ENCODE measurements around the gene NEU3.
A peak's percentile ranks its signal among the peaks of the same experiment; 100 is the strongest.

Gene NEU3

GRCh38 chr11:75001686-75002085, 13.0 kb downstream of the NEU3 start:
- Histone ChIP-seq H3K4me1 (no peaks in the 10 kb centered on the region), H3K36me3 (ENCODE audit: control insufficient read depth, insufficient read depth, low read length) (no peaks in the 10 kb centered on the region), H3K9ac (no peak overlapping the region), H3K79me2 (no peaks in the 10 kb centered on the region), H2AFZ (no peak overlapping the region), H3K4me3 (ENCODE audit: low read depth, low read length) (no peak overlapping the region), H3K4me2 (ENCODE audit: low read length) (no peak overlapping the region), H3K27me3 (ENCODE audit: control insufficient read depth, insufficient read depth, low read length) (no peaks in the 10 kb centered on the region), H3K27ac (no peak overlapping the region), H3K9me3 (ENCODE audit: control insufficient read depth, low read length) (no peaks in the 10 kb centered on the region)
- no peak for TF ChIP-seq CTCF (IDR thresholded peaks at IDR 0.05)

DNA sequence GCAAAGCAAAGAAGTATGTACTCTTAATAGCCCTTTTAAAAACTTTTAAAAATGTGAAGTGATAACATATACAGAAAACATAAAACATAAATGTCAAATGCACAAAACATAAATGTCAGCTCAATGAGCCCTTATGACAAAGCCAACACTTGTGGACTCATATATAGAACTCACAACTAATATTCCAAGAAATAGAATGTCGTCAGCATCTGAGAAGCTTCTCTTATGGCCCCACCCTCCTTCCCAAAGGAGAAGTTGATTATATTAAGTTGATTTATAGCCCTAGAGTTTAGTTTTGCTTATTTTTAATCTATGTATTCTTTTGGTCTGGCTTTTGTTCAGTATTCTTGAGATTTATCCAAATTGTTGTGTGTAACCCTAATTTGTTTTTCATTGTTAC, 13.8 kb downstream of the NEU3 start:
- H3K9me3 ChIP-seq (ENCODE audit: control insufficient read depth, low read length) = no peaks in the 10 kb centered on the region
- no peak overlapping the region for H3K27ac ChIP-seq
- no peak overlapping the region for H2AFZ ChIP-seq
- H3K4me1 ChIP-seq = no peaks in the 10 kb centered on the region
- H3K79me2 ChIP-seq = no peaks in the 10 kb centered on the region
- H3K36me3 ChIP-seq (ENCODE audit: control insufficient read depth, insufficient read depth, low read length) = no peaks in the 10 kb centered on the region
- H3K4me2 ChIP-seq (ENCODE audit: low read length) = no peak overlapping the region
- TF ChIP-seq CTCF (IDR thresholded peaks at IDR 0.05) = no peak
- no peak overlapping the region for H3K9ac ChIP-seq
- no peak overlapping the region for H3K4me3 ChIP-seq (ENCODE audit: low read depth, low read length)
- no peaks in the 10 kb centered on the region for H3K27me3 ChIP-seq (ENCODE audit: control insufficient read depth, insufficient read depth, low read length)

DNA sequence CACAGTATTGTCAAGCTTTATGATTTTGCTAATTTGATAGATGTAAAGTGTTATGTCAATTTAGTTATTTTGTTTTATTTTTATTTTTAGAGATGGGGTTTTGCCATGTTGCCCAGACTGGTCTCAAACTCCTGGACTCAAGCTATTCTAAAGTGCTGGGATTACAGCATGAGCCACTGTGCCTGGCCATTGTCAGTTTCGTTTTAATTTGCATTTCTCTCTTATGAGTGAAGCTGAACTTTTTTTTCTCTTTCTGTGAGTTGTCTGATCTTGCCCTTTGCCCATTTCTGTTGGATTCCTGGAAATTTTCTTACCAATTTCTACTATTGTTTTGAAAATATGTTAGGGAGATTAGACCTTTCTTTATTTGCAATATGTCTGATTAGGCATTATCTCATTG, 15.5 kb downstream of the NEU3 start:
- Histone ChIP-seq H3K4me1 (no peaks in the 10 kb centered on the region), H3K9me3 (ENCODE audit: control insufficient read depth, low read length) (no peaks in the 10 kb centered on the region), H3K9ac (no peak overlapping the region), H3K4me3 (ENCODE audit: low read depth, low read length) (no peak overlapping the region), H2AFZ (no peak overlapping the region), H3K36me3 (ENCODE audit: control insufficient read depth, insufficient read depth, low read length) (no peaks in the 10 kb centered on the region), H3K4me2 (ENCODE audit: low read length) (no peak overlapping the region), H3K27ac (no peak overlapping the region), H3K27me3 (ENCODE audit: control insufficient read depth, insufficient read depth, low read length) (no peaks in the 10 kb centered on the region), H3K79me2 (no peaks in the 10 kb centered on the region)
- TF ChIP-seq CTCF (IDR thresholded peaks at IDR 0.05) = no peak

GRCh38 chr11:75011357-75011756, 22.6 kb downstream of the NEU3 start:
- H3K27me3 ChIP-seq (ENCODE audit: control insufficient read depth, insufficient read depth, low read length) = no peaks in the 10 kb centered on the region
- peaks cover 29% of the 10 kb centered on the region for H3K4me1 ChIP-seq
- H3K79me2 ChIP-seq = no peaks in the 10 kb centered on the region
- no peak for TF ChIP-seq CTCF (IDR thresholded peaks at IDR 0.05)
- no peak overlapping the region for H3K4me2 ChIP-seq (ENCODE audit: low read length)
- no peaks in the 10 kb centered on the region for H3K36me3 ChIP-seq (ENCODE audit: control insufficient read depth, insufficient read depth, low read length)
- H3K9me3 ChIP-seq (ENCODE audit: control insufficient read depth, low read length) = no peaks in the 10 kb centered on the region
- peak overlapping the region; percentile 70 for H3K27ac ChIP-seq
- no peak overlapping the region for H3K9ac ChIP-seq
- no peak overlapping the region for H2AFZ ChIP-seq
- H3K4me3 ChIP-seq (ENCODE audit: low read depth, low read length) = no peak overlapping the region

DNA sequence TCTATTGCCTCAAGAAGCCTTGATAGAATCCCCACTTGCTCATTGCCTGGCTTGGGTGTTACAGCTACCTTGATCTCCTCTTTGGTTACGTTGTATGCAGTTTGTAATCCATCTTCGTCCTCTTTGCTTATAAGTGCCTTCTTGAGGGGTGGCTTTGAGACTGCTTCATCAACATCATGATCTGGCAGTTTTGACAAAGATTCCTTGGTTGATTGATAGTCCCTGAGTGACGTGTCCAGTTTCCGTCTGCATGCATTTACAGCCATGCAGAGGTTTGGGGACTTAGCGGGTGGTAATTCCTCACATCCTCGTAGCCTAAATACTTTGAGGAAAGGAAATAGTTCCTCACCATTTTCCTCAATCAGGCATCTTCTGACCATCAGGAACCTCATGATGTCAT, 23.1 kb downstream of the NEU3 start:
- no peak overlapping the region for H3K4me2 ChIP-seq (ENCODE audit: low read length)
- no peak overlapping the region for H2AFZ ChIP-seq
- H3K4me3 ChIP-seq (ENCODE audit: low read depth, low read length) = no peak overlapping the region
- no peaks in the 10 kb centered on the region for H3K36me3 ChIP-seq (ENCODE audit: control insufficient read depth, insufficient read depth, low read length)
- H3K9me3 ChIP-seq (ENCODE audit: control insufficient read depth, low read length) = no peaks in the 10 kb centered on the region
- peak overlapping the region; percentile 70 for H3K27ac ChIP-seq
- H3K4me1 ChIP-seq = peaks cover 29% of the 10 kb centered on the region
- TF ChIP-seq CTCF (IDR thresholded peaks at IDR 0.05) = no peak
- H3K79me2 ChIP-seq = no peaks in the 10 kb centered on the region
- no peaks in the 10 kb centered on the region for H3K27me3 ChIP-seq (ENCODE audit: control insufficient read depth, insufficient read depth, low read length)
- H3K9ac ChIP-seq = no peak overlapping the region

All from parathyroid adenoma (tissue), 2 donors.